DND-41 (cell line): ENCODE data around the gene HMGXB3.

ENCODE experiments used
- ATAC-seq: fragments of 200-7000 bp; cut with Tn5 transposase; 3 replicates; pipeline ENCODE4 v1.9.1; 2021; ENCODE audit warnings: low read depth; ENCODE audit not compliant: insufficient read depth
- DNase-seq: peaks from one replicate; pipeline ENCODE4 v3.0.0-alpha.2; 2020
- H2AFZ ChIP-seq: 2 replicates; pipeline ENCODE4 v1.6.0; 2012; ENCODE audit warnings: low read depth, low read length
- H3K27ac ChIP-seq: 2 replicates; pipeline ENCODE4 v1.5.1; 2012; ENCODE audit warnings: low read length, inconsistent platforms
- H3K27me3 ChIP-seq: fragments of 200-600 bp; sonication (generic); 2 replicates; pipeline ENCODE4 v1.6.0; 2012; ENCODE audit warnings: low read length, mild to moderate bottlenecking, inconsistent platforms; ENCODE audit not compliant: insufficient read depth, poor library complexity
- H3K36me3 ChIP-seq: 2 replicates; pipeline ENCODE4 v1.5.1; 2012; ENCODE audit warnings: low read length, inconsistent platforms; ENCODE audit not compliant: insufficient read depth
- H3K4me1 ChIP-seq: 2 replicates; pipeline ENCODE4 v1.5.1; 2012; ENCODE audit warnings: mild to moderate bottlenecking, low read length; ENCODE audit not compliant: insufficient read depth
- H3K4me2 ChIP-seq: 2 replicates; pipeline ENCODE4 v1.6.0; 2012; ENCODE audit warnings: mild to moderate bottlenecking, moderate library complexity, low read length, inconsistent platforms; ENCODE audit not compliant: insufficient read depth
- H3K4me3 ChIP-seq, 2 experiments: fragments of 200-600 bp in 1 of 2; shearing (Covaris generic) in 1 of 2; 2 replicates each; pipeline ENCODE4 v1.5.1; 2012 to 2016; ENCODE audit warnings: inconsistent platforms in 2 of 2, low read length in 2 of 2, mild to moderate bottlenecking in 2 of 2, low read depth in 1 of 2, moderate library complexity in 1 of 2
- H3K79me2 ChIP-seq: 2 replicates; pipeline ENCODE4 v1.6.0; 2012; ENCODE audit warnings: low read length, inconsistent platforms; ENCODE audit not compliant: insufficient read depth
- H3K9ac ChIP-seq: 2 replicates; pipeline ENCODE4 v1.6.0; 2012; ENCODE audit warnings: low read depth, mild to moderate bottlenecking, inconsistent platforms, low read length, moderate library complexity
- H3K9me3 ChIP-seq: 2 replicates; pipeline ENCODE4 v1.5.1; 2012; ENCODE audit warnings: low read length, moderate library complexity, mild to moderate bottlenecking, inconsistent platforms; ENCODE audit not compliant: insufficient read depth, severe bottlenecking
- H4K20me1 ChIP-seq: 2 replicates; pipeline ENCODE4 v1.6.0; 2012; ENCODE audit warnings: low read length; ENCODE audit not compliant: insufficient read depth
- EZH2 ChIP-seq: IDR thresholded peaks from 3 replicates; pipeline ENCODE4 v1.6.1; 2012; ENCODE audit warnings: borderline replicate concordance, low read depth, mild to moderate bottlenecking, moderate library complexity, low read length, inconsistent platforms; ENCODE audit not compliant: severe bottlenecking
- TF ChIP-seq, protein P1 (sequence below): IDR thresholded peaks from 2 replicates; pipeline ENCODE4 v1.5.1; 2012; ENCODE audit warnings: borderline replicate concordance, low read length, moderate library complexity, mild to moderate bottlenecking; ENCODE audit not compliant: poor library complexity, severe bottlenecking; ENCODE audit errors: extremely low read depth

The HMGXB3 gene

DNA sequence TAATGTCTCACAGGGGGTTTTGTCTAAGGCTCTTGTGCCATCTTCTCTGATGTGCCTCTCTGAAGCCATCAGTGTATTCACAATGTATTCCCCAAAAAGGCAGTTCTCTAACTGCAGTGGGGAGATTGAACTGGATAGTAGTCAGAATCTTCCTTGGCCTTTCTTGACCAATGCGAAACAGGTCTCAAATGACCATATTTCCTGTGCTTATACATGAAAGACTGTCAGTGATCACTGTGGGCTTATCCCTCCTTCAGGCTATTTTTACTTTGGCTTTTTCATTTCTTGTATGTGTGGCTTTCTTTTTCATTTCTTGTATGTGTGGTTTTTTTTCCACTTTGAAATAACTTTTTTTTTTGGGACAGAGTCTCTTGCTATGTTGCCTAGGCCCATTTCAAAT, 19.7 kb downstream of the HMGXB3 start:
- no peak overlapping the region for H3K9ac ChIP-seq
- no peak overlapping the region for H2AFZ ChIP-seq
- no peak overlapping the region for H3K4me3 ChIP-seq
- H3K27ac ChIP-seq: no peak overlapping the region
- no peaks in the 10 kb centered on the region for H3K4me1 ChIP-seq
- ATAC-seq: no peak
- no peaks in the 10 kb centered on the region for H3K27me3 ChIP-seq
- H4K20me1 ChIP-seq: no peaks in the 10 kb centered on the region
- no peak overlapping the region for H3K4me2 ChIP-seq
- peaks cover 9% of the 10 kb centered on the region for H3K9me3 ChIP-seq
- peaks cover 99% of the 10 kb centered on the region for H3K36me3 ChIP-seq
- TF ChIP-seq, protein P1, sequence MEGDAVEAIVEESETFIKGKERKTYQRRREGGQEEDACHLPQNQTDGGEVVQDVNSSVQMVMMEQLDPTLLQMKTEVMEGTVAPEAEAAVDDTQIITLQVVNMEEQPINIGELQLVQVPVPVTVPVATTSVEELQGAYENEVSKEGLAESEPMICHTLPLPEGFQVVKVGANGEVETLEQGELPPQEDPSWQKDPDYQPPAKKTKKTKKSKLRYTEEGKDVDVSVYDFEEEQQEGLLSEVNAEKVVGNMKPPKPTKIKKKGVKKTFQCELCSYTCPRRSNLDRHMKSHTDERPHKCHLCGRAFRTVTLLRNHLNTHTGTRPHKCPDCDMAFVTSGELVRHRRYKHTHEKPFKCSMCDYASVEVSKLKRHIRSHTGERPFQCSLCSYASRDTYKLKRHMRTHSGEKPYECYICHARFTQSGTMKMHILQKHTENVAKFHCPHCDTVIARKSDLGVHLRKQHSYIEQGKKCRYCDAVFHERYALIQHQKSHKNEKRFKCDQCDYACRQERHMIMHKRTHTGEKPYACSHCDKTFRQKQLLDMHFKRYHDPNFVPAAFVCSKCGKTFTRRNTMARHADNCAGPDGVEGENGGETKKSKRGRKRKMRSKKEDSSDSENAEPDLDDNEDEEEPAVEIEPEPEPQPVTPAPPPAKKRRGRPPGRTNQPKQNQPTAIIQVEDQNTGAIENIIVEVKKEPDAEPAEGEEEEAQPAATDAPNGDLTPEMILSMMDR: no peak
- no peak for TF ChIP-seq EZH2
- DNase-seq: no peak
- H3K79me2 ChIP-seq: no peaks in the 10 kb centered on the region

DNA sequence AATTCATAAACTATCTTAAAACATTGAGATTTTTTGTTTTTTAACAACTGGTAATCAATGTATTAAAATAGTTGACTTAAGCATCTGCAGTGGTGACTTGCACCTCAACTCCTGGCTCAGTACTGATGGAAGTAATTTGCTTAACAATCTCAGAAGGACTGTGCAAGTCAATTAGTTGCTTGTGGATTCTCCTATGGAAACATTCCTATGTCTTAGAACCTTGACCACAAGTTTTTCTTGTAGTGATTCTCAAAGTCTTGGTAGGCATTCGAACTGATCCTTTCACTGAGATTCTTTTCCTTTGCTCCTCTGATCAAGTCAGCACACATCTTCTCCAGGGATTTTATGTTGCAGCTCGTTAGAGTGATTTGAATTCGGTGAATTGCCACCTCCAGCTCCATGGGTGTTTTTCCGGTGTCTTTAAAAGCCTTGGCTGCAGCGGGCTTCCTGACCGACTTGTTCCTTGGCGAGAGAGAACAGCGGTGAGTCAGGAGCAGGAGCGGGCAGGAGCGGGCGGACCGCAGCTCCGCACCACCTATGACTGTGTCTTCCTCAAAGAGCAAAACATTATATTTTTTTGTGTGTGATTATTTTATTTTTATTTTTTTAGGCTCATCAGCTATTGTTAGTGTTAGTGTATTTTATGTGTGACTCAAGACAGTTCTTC, 21.1 kb downstream of the HMGXB3 start:
- no peaks in the 10 kb centered on the region for H3K4me1 ChIP-seq
- H2AFZ ChIP-seq: no peak overlapping the region
- H3K36me3 ChIP-seq: peaks cover 99% of the 10 kb centered on the region
- no peaks in the 10 kb centered on the region for H3K9me3 ChIP-seq
- H4K20me1 ChIP-seq: no peaks in the 10 kb centered on the region; the same call in 1 of the 2 replicates
- H3K9ac ChIP-seq: no peak overlapping the region
- ATAC-seq (no peak), DNase-seq (no peak)
- H3K27ac ChIP-seq: no peak overlapping the region
- H3K4me3 ChIP-seq: no peak overlapping the region
- H3K4me2 ChIP-seq: no peak overlapping the region
- no peaks in the 10 kb centered on the region for H3K79me2 ChIP-seq
- TF ChIP-seq, protein P1: no peak
- TF ChIP-seq EZH2: no peak
- H3K27me3 ChIP-seq: no peaks in the 10 kb centered on the region

DNA sequence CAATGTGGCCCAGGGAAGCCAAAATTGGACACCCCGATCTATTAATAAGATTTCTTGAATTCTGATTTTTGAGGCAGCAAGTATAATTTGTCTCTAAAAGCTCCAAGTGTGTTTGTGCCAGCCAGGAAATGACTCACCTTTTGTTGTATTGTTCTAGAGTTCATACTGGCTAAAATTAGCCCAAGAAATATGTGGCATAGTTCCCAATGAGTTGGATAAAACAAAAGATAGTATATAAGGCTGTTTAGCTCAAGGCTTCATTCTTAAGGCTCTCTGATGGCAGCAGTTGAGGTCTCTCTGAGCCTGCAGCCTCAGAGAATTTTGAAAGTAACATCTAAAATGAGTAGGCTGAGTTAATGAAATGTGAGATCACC, 21.6 kb downstream of the HMGXB3 start:
- no peak for DNase-seq
- H2AFZ ChIP-seq: no peak overlapping the region
- no peaks in the 10 kb centered on the region; the same call in 1 of the 2 replicates for H4K20me1 ChIP-seq
- no peaks in the 10 kb centered on the region for H3K27me3 ChIP-seq
- H3K4me2 ChIP-seq: no peak overlapping the region
- no peaks in the 10 kb centered on the region for H3K4me1 ChIP-seq
- H3K27ac ChIP-seq: no peak overlapping the region
- H3K4me3 ChIP-seq: no peak overlapping the region
- TF ChIP-seq, protein P1: no peak
- no peak for TF ChIP-seq EZH2
- no peak overlapping the region for H3K9ac ChIP-seq
- no peaks in the 10 kb centered on the region for H3K9me3 ChIP-seq
- no peak for ATAC-seq
- H3K36me3 ChIP-seq: peaks cover 99% of the 10 kb centered on the region
- no peaks in the 10 kb centered on the region for H3K79me2 ChIP-seq
